ENCODE results near the gene GPATCH2.
"Not testable (repeated sequence)": the region's sequence is repeated elsewhere in the genome, so short reads cannot be mapped to it uniquely, and the experiment has no call there.

GPATCH2 gene

GRCh38 chr1:217630711-217631591, at the start of gene GPATCH2, which contains the start of gene SPATA17:
TSS of gene GPATCH2 (minus strand) at chr1:217631090. CDS start at chr1:217630971, 119 bp downstream.
TSS of gene SPATA17 (plus strand) at chr1:217631344. CDS start at chr1:217631379, 35 bp downstream.
- peak; percentile 83 for DNase-seq

- no peak for DNase-seq
Measured at GRCh38 chr1:217674028-217674729, 43.3 kb upstream of the GPATCH2 start.

- DNase-seq = no peak
Measured at GRCh38 chr1:217673387-217673786, 42.5 kb upstream of the GPATCH2 start.

- DNase-seq = no peak
Measured at GRCh38 chr1:217668351-217668940, 37.6 kb upstream of the GPATCH2 start.

GRCh38 chr1:217661407-217661806, 30.5 kb upstream of the GPATCH2 start:
- no peak for DNase-seq

GRCh38 chr1:217660353-217661062, 29.6 kb upstream of the GPATCH2 start:
- DNase-seq = no peak

GRCh38 chr1:217650674-217651073, 19.8 kb upstream of the GPATCH2 start:
- no peak for DNase-seq

- no peak for DNase-seq
Measured at GRCh38 chr1:217647791-217648190, 16.9 kb upstream of the GPATCH2 start.

- DNase-seq = no peak
Measured at GRCh38 chr1:217642455-217642854, 11.6 kb upstream of the GPATCH2 start.

- DNase-seq = no peak
Measured at GRCh38 chr1:217627431-217627830, 3.5 kb downstream of the GPATCH2 start.

- no peak for DNase-seq
Measured at GRCh38 chr1:217626321-217626720, 4.6 kb downstream of the GPATCH2 start.

GRCh38 chr1:217622042-217622441, 8.8 kb downstream of the GPATCH2 start:
- DNase-seq = no peak

- no peak for DNase-seq
Measured at GRCh38 chr1:217620814-217621213, 10.1 kb downstream of the GPATCH2 start.

GRCh38 chr1:217617126-217617525, 13.8 kb downstream of the GPATCH2 start:
- no peak for DNase-seq

GRCh38 chr1:217614200-217614712, 16.6 kb downstream of the GPATCH2 start:
- no peak for DNase-seq

- DNase-seq = no peak
Measured at GRCh38 chr1:217605390-217605789, 25.5 kb downstream of the GPATCH2 start.

- no peak for DNase-seq
Measured at GRCh38 chr1:217602380-217602779, 28.5 kb downstream of the GPATCH2 start.

- DNase-seq = no peak
Measured at GRCh38 chr1:217599154-217599553, 31.7 kb downstream of the GPATCH2 start.

GRCh38 chr1:217590598-217590997, 40.3 kb downstream of the GPATCH2 start:
- no peak for DNase-seq

GRCh38 chr1:217586586-217586985, 44.3 kb downstream of the GPATCH2 start:
- no peak for DNase-seq

GRCh38 chr1:217585577-217585976, 45.3 kb downstream of the GPATCH2 start:
- no peak for DNase-seq

GRCh38 chr1:217584286-217584811, 46.5 kb downstream of the GPATCH2 start:
- DNase-seq = not testable (repeated sequence)

Data from CD4-positive, alpha-beta T cell treated with Interferon gamma for 1 hour (primary cell).